Left lung (tissue), 10 donors: ENCODE data around the gene STAMBPL1. TPM values are rescaled to one million over a fixed set of nuclear protein-coding genes. Genes with fewer than 3 reads are reported as not detected.
"Not testable (repeated sequence)": the region's sequence is repeated elsewhere in the genome, so short reads cannot be mapped to it uniquely, and the experiment has no call there.

Experiments used
- ATAC-seq: fragments of 200-7000 bp; cut with Tn5 transposase; one replicate; pipeline ENCODE4 v1.9.1; 2020; ENCODE audit warnings: moderate library complexity
- DNase-seq, 4 donors: peaks; one replicate each; pipeline ENCODE4 v3.0.0-alpha.2; 2013 to 2020
- H3K27ac ChIP-seq, 2 donors: fragments of 200-600 bp; sonication (generic) in 1 of 2; one replicate each; pipeline versions ENCODE4 v1.5.0 to v1.8.0; 2020 to 2021
- H3K27me3 ChIP-seq, 2 donors: fragments of 200-600 bp; sonication (generic) in 1 of 2; one replicate each; pipeline versions ENCODE4 v1.5.0 to v1.8.0; 2020 to 2021
- H3K36me3 ChIP-seq, 2 donors: fragments of 200-600 bp; sonication (generic) in 1 of 2; one replicate each; pipeline versions ENCODE4 v1.5.0 to v1.8.0; 2020 to 2021
- H3K4me1 ChIP-seq, 2 donors: fragments of 200-600 bp; one replicate each; pipeline ENCODE4 v1.8.0; 2021
- H3K4me3 ChIP-seq, 2 donors: fragments of 200-600 bp; sonication (generic) in 1 of 2; one replicate each; pipeline versions ENCODE4 v1.5.0 to v1.8.0; 2020 to 2021; ENCODE audit warnings: mild to moderate bottlenecking in 1 of 2
- H3K9me3 ChIP-seq, 2 donors: fragments of 200-600 bp; sonication (generic) in 1 of 2; one replicate each; pipeline versions ENCODE4 v1.5.0 to v1.8.0; 2020 to 2021
- CTCF ChIP-seq, 2 donors: fragments of 200-600 bp; sonication (generic) in 1 of 2; IDR thresholded peaks; one replicate each; pipeline versions ENCODE4 v1.5.0 to v1.8.0; 2021; ENCODE audit warnings: antibody characterized with exemption in 2 of 2
- intact Hi-C, 2 donors: fragments of 100-400 bp; cut with DNase I; formaldehyde crosslinking; loops; one replicate each; pipeline versions ENCODE4 v1.11.2 to v1.14.2; 2022
- polyA plus RNA-seq, 6 donors: library from polyadenylated mRNA; unstranded; fragments of 120-200 nt; gene quantifications; one replicate each; pipeline ENCODE4 v1.2.1, GENCODE V29; 2013; ENCODE audit not compliant: insufficient read length in 6 of 6
- total RNA-seq, 2 donors: library from RNA; stranded (reverse); fragmentation: NEBNext Ultra II Directional; extraction: Animal tissue kit (Norgen Biotek cat#: 25700); gene quantifications; one replicate each; pipeline ENCODE4 v1.2.1, GENCODE V29; 2021
- donor health status: DM: no; HTN: yes; CAD: no.
- donor health status: DM: no; HTN: no; CAD: no.

Gene STAMBPL1
- total and polyA plus RNA-seq, 8 donors: 7.5 to 13.4 (median 11.4) TPM

GRCh38 chr10:88833156-88833555 lies 46.9 kb upstream of the STAMBPL1 start:
- peak overlapping the region in 1 of 2 donors; percentile 61 for H3K27ac ChIP-seq
- H3K4me1 ChIP-seq: peaks cover 2 to 37% of the 10 kb centered on the region in 2 donors
- H3K4me3 ChIP-seq: no peak overlapping the region

GRCh38 chr10:88833723-88834122 lies 46.3 kb upstream of the STAMBPL1 start:
- intact Hi-C loops: no loop called here
- Histone ChIP-seq H3K9me3 (no peaks in the 10 kb centered on the region), H3K27ac (peak overlapping the region in 1 of 2 donors; percentile 61), H3K4me1 (peaks cover 2 to 42% of the 10 kb centered on the region in 2 donors), H3K4me3 (no peak overlapping the region), H3K36me3 (peaks cover 0 to 17% of the 10 kb centered on the region in 2 donors), H3K27me3 (no peaks in the 10 kb centered on the region)
- no peak for TF ChIP-seq CTCF (IDR thresholded peaks at IDR 0.05)
- DNase-seq: no peak
- no peak for ATAC-seq

More at GRCh38 chr10:88833156-88833555, 46.9 kb upstream of the STAMBPL1 start:
- ATAC-seq: no peak
- no peaks in the 10 kb centered on the region for H3K9me3 ChIP-seq
- H3K27me3 ChIP-seq: no peaks in the 10 kb centered on the region
- no peak for TF ChIP-seq CTCF (IDR thresholded peaks at IDR 0.05)
- H3K36me3 ChIP-seq: peaks cover 0 to 17% of the 10 kb centered on the region in 2 donors
- intact Hi-C loops: no loop called here
- DNase-seq: no peak

- intact Hi-C loops: loop anchor here in 1 of 2 donors (5.0 kb wide), 1 partner anchor 97 kb away; no protein-coding TSS in a partner anchor
- Histone ChIP-seq H3K4me3 (no peak overlapping the region), H3K4me1 (peaks cover 2 to 44% of the 10 kb centered on the region in 2 donors), H3K36me3 (peaks cover 0 to 6% of the 10 kb centered on the region in 2 donors), H3K27me3 (no peaks in the 10 kb centered on the region), H3K9me3 (no peaks in the 10 kb centered on the region), H3K27ac (peak overlapping the region in 1 of 2 donors; percentile 61)
- ATAC-seq (peak; percentile 99), DNase-seq (peak; percentile 82 to 91 (median 86))
- TF ChIP-seq CTCF (IDR thresholded peaks at IDR 0.05): peak; percentile 85 to 91
Measured at GRCh38 chr10:88835096-88835909, 44.7 kb upstream of the STAMBPL1 start.

GRCh38 chr10:88835910-88836221 lies 44.2 kb upstream of the STAMBPL1 start:
- peak; percentile 6 for ATAC-seq
- Histone ChIP-seq H3K27me3 (no peaks in the 10 kb centered on the region), H3K4me1 (peaks cover 2 to 44% of the 10 kb centered on the region in 2 donors), H3K4me3 (no peak overlapping the region), H3K27ac (peak overlapping the region in 1 of 2 donors; percentile 61), H3K9me3 (no peaks in the 10 kb centered on the region), H3K36me3 (peaks cover 0 to 6% of the 10 kb centered on the region in 2 donors)
- intact Hi-C loops: loop anchor here in 1 of 2 donors (5.0 kb wide), 1 partner anchor 96 kb away; no protein-coding TSS in a partner anchor
- no peak for DNase-seq
- TF ChIP-seq CTCF (IDR thresholded peaks at IDR 0.05): no peak

GRCh38 chr10:88837632-88838031 lies 42.4 kb upstream of the STAMBPL1 start:
- H3K27ac ChIP-seq, H3K36me3 ChIP-seq, H3K27me3 ChIP-seq, ATAC-seq, DNase-seq, H3K9me3 ChIP-seq, H3K4me3 ChIP-seq: not testable (repeated sequence)
- intact Hi-C loops: loop anchor here in 1 of 2 donors (5.0 kb wide), 1 partner anchor 95 kb away; no protein-coding TSS in a partner anchor
- peaks cover 2 to 49% of the 10 kb centered on the region in 2 donors for H3K4me1 ChIP-seq
